ENCODE data around the gene TSPAN9.

TSPAN9 gene

DNA sequence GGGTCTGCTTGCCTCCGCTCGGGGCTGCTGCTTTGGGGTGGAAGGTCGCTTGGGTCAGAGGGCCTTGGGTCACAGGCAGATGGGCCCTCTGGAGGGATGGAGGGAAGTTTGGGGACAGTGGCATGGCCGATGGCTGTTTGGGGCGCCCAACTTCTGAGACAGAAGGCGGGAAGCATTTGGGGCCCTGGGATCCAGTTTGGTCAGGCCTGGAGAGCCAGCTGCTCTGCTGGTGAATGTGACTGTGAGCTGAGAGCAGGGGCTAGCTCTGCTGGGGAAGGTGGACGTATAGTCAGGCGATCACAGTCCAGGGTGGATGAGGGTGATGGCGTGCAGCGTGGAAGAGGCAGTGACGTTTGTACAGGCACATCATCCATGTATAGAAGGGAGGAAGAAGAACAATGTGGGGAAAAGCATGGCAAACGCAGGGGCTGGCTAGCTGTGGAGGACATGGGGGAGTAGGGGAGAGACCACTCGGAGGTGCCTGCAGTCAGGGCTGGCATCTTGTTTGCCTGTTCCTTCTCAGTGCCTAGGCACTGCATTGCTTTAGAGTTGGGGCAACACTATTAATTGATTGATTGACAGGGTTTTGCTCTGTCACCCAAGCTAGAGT, 57.5 kb downstream of the TSPAN9 start:
- Histone ChIP-seq H3K27ac (replicated peaks) (no peak overlapping the region), H3K27me3 (ENCODE audit: insufficient read depth, poor library complexity, severe bottlenecking) (peaks cover 38% of the 10 kb centered on the region), H3K4me3 (replicated peaks; ENCODE audit: insufficient read depth, low read length) (no peak overlapping the region)
- TF ChIP-seq POLR2AphosphoS5 (IDR thresholded peaks at IDR 0.05; ENCODE audit: low read depth), result no peak
- TF ChIP-seq SPI1 (IDR thresholded peaks at IDR 0.05; ENCODE audit: borderline replicate concordance, low read depth), result no peak
- TF ChIP-seq, protein P1, sequence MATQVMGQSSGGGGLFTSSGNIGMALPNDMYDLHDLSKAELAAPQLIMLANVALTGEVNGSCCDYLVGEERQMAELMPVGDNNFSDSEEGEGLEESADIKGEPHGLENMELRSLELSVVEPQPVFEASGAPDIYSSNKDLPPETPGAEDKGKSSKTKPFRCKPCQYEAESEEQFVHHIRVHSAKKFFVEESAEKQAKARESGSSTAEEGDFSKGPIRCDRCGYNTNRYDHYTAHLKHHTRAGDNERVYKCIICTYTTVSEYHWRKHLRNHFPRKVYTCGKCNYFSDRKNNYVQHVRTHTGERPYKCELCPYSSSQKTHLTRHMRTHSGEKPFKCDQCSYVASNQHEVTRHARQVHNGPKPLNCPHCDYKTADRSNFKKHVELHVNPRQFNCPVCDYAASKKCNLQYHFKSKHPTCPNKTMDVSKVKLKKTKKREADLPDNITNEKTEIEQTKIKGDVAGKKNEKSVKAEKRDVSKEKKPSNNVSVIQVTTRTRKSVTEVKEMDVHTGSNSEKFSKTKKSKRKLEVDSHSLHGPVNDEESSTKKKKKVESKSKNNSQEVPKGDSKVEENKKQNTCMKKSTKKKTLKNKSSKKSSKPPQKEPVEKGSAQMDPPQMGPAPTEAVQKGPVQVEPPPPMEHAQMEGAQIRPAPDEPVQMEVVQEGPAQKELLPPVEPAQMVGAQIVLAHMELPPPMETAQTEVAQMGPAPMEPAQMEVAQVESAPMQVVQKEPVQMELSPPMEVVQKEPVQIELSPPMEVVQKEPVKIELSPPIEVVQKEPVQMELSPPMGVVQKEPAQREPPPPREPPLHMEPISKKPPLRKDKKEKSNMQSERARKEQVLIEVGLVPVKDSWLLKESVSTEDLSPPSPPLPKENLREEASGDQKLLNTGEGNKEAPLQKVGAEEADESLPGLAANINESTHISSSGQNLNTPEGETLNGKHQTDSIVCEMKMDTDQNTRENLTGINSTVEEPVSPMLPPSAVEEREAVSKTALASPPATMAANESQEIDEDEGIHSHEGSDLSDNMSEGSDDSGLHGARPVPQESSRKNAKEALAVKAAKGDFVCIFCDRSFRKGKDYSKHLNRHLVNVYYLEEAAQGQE (IDR thresholded peaks at IDR 0.05; ENCODE audit: insufficient replicate concordance, low read depth), result no peak
- no peak for TF ChIP-seq GABPA (IDR thresholded peaks at IDR 0.05; ENCODE audit: low read depth)
- TF ChIP-seq, protein P2, sequence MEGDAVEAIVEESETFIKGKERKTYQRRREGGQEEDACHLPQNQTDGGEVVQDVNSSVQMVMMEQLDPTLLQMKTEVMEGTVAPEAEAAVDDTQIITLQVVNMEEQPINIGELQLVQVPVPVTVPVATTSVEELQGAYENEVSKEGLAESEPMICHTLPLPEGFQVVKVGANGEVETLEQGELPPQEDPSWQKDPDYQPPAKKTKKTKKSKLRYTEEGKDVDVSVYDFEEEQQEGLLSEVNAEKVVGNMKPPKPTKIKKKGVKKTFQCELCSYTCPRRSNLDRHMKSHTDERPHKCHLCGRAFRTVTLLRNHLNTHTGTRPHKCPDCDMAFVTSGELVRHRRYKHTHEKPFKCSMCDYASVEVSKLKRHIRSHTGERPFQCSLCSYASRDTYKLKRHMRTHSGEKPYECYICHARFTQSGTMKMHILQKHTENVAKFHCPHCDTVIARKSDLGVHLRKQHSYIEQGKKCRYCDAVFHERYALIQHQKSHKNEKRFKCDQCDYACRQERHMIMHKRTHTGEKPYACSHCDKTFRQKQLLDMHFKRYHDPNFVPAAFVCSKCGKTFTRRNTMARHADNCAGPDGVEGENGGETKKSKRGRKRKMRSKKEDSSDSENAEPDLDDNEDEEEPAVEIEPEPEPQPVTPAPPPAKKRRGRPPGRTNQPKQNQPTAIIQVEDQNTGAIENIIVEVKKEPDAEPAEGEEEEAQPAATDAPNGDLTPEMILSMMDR (IDR thresholded peaks at IDR 0.05; ENCODE audit: insufficient read depth, low read length), result no peak
- DNase-seq (ENCODE audit: low read depth in 1 of 2, low spot score in 1 of 2), result no peak

DNA sequence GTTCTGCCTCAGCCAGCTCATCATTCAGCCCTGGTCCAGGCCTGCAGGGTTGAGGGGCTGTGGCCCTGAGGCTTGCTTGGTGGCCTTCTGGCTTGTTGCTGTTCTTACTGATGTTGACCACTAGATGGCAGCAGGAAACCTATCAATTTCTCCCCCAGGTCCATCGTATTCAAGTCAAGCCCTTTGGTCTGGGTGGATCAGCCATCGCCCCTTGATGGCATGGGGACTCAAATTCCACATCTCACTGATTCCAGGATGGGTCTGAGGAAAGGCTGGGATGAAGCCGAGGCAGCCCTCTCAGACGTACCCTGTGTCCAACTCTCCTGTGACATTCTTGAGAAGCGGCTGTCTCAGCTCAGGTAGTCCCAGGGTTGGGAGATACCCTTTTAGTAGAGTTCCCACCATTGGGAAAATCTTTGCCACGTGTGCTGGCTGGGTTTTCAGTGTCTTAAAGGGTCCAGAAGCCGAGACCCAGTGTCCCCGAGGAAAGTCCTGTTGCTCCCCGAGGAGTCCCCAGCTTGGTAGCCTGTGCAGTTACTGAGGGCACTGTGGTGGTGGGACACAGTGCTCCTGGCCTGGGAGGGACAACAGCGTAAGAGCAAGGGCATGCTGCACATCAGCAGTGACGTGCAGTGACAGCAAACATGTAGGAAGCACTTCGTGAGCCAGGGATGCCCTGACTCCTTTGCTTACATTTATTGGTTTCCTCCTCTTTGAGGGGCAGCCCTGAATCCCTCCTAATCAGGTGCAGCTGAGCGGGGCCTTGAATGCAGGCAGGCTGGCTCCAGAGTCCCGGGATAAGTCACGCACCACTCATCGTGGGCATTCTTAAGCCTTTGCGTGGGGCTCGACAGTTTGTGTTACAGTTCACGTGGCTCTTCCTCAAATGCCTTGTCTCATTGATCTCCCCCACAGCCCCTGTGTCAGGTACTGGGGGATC, 58.6 kb downstream of the TSPAN9 start:
- Histone ChIP-seq H3K27ac (replicated peaks) (no peak overlapping the region), H3K4me3 (replicated peaks; ENCODE audit: insufficient read depth, low read length) (no peak overlapping the region), H3K27me3 (ENCODE audit: insufficient read depth, poor library complexity, severe bottlenecking) (peaks cover 38% of the 10 kb centered on the region)
- peak; percentile 22 to 44 for DNase-seq (ENCODE audit: low read depth in 1 of 2, low spot score in 1 of 2)
- TF ChIP-seq GABPA (IDR thresholded peaks at IDR 0.05; ENCODE audit: low read depth), result no peak
- TF ChIP-seq, protein P2 (IDR thresholded peaks at IDR 0.05; ENCODE audit: insufficient read depth, low read length), result peak; percentile 62

DNA sequence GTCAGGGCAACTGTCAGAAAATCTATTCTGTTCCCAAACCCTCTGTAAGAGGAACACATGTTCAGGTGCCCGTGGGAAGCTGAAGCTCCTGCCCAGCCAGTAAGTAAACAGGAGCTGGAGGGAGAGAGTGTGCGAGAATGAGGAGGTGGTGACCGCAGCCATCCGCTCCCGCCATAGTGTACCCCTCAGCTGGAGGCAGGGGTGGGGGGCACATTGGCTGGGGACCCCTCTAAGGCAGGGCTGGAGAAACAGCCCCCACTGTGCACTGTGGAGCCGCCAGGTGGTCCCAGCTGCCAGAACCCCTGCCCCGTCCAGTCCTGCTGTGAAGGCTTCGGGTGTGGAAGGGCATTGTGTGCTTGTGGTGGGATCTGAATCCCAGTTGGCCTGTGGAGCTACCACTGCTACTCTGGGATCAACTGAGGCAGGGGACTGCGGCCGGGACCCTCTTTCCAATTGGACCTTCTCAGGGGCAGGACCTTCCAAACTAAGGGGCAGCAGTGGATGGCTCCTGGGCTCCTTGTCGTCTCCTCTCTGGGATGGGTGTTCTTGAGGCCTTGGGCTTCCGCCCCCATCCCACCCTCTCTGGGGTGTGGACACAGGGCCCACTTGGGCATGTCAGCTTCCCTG, 59.6 kb downstream of the TSPAN9 start:
- TF ChIP-seq, protein P2 (IDR thresholded peaks at IDR 0.05; ENCODE audit: insufficient read depth, low read length), result no peak
- TF ChIP-seq, protein P1 (IDR thresholded peaks at IDR 0.05; ENCODE audit: insufficient replicate concordance, low read depth), result no peak
- no peak for TF ChIP-seq SPI1 (IDR thresholded peaks at IDR 0.05; ENCODE audit: borderline replicate concordance, low read depth)
- no peak for TF ChIP-seq GABPA (IDR thresholded peaks at IDR 0.05; ENCODE audit: low read depth)
- TF ChIP-seq POLR2AphosphoS5 (IDR thresholded peaks at IDR 0.05; ENCODE audit: low read depth), result no peak
- DNase-seq (ENCODE audit: low read depth in 1 of 2, low spot score in 1 of 2), result no peak
- H3K4me3 ChIP-seq (replicated peaks; ENCODE audit: insufficient read depth, low read length), result no peak overlapping the region
- no peak overlapping the region for H3K27ac ChIP-seq (replicated peaks)
- peaks cover 32% of the 10 kb centered on the region for H3K27me3 ChIP-seq (ENCODE audit: insufficient read depth, poor library complexity, severe bottlenecking)
